ENCODE results near the gene RAB5A. TPM values are rescaled to one million over a fixed set of nuclear protein-coding genes. Genes with fewer than 3 reads are reported as not detected.
A peak's percentile ranks its signal among the peaks of the same experiment; 100 is the strongest.
"Not testable (repeated sequence)": the region's sequence is repeated elsewhere in the genome, so short reads cannot be mapped to it uniquely, and the experiment has no call there.

Gene RAB5A
- total RNA-seq, 2 experiments from 2014 or later = 54.2 to 56.0 TPM

DNA sequence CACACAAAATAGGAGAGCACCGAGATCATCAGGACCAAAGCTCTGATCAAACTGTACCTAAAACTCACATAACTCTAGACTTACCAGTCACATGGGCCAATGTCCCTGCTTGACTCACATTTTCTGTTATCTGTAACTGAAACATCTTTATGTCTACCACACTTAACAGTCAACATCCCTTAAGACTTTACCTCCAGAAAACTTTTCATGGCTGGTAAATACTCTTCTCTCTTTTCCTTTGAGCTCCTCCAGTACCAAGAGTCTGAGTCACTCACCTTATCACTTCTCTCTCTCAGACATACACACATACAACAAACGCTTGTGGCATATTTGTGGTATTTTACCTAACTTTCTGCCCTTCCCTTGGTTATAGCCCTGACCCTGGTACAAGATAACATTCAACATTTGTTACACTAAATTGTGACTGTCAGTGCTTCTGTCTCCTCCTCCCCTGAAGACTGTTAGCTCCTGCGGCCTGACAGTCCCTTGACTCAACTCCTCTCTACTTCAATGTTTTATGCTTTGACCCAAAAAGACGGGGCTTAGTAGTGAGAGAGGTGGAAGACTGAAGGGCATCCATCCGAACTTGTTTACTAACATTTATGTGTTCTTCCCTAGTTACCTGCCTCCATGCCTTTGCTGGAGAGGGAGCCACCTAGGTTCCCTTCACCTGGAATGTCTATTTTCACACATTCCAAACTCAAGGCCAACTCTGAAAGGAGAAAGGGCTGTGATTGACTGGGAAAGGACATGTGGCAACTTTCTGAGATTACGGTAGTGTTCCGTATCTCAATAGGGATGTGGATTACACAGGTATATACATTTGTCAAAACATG lies 9.2 kb upstream of the RAB5A start:
- H3K4me1 Mint-ChIP-seq = peaks cover 17% of the 10 kb centered on the region
- no peak overlapping the region for H3K27ac Mint-ChIP-seq
- H3K9me3 Mint-ChIP-seq = no peaks in the 10 kb centered on the region
- DNase-seq = no peak
- H3K4me3 Mint-ChIP-seq = peak overlapping the region; percentile 6
- no peaks in the 10 kb centered on the region for H3K36me3 Mint-ChIP-seq
- H3K27me3 Mint-ChIP-seq = peaks cover 15% of the 10 kb centered on the region

DNA sequence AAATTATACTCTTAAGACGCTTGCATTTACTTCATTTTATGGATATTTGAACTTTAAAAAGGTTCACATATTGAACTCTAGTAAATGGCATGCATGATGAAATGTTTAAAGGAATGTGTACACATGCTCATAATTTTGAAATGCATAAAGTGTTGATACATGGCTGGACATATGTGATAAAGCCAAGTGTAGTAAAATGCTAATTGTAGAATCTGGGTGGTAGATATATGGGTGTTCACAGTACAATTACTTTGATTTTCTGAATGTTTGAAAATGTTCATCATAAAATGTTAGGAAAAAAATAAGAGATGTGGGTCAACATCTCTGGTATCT lies 8.6 kb upstream of the RAB5A start:
- H3K27me3 Mint-ChIP-seq = peaks cover 9% of the 10 kb centered on the region
- no peak overlapping the region for H3K27ac Mint-ChIP-seq
- peaks cover 11% of the 10 kb centered on the region for H3K4me1 Mint-ChIP-seq
- DNase-seq = no peak
- H3K36me3 Mint-ChIP-seq = no peaks in the 10 kb centered on the region
- H3K9me3 Mint-ChIP-seq = no peaks in the 10 kb centered on the region
- H3K4me3 Mint-ChIP-seq = no peak overlapping the region

DNA sequence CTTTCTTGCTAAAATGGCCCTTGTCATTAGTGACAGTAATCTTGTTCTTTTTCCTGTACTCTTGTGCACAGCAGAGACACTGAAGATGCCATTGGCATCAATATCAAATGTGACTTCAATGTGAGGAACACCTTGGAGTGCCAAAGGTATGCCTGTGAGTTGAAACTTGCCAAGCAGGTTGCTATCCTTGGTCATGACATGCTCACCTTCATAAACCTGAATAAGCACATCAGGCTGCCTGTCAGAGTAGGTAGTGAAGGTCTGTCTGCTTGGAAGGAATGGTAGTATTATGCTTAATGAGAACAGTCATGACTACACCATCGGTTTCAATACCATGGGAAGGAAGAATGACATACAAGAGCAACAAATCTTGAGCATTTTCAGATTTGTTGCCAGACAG lies 6.3 kb upstream of the RAB5A start:
- Mint-ChIP-seq H3K27me3 (no peaks in the 10 kb centered on the region), H3K4me3 (no peak overlapping the region), H3K27ac (no peak overlapping the region), H3K36me3 (peaks cover 2% of the 10 kb centered on the region), H3K4me1 (peaks cover 11% of the 10 kb centered on the region), H3K9me3 (no peaks in the 10 kb centered on the region)
- no peak for DNase-seq

DNA sequence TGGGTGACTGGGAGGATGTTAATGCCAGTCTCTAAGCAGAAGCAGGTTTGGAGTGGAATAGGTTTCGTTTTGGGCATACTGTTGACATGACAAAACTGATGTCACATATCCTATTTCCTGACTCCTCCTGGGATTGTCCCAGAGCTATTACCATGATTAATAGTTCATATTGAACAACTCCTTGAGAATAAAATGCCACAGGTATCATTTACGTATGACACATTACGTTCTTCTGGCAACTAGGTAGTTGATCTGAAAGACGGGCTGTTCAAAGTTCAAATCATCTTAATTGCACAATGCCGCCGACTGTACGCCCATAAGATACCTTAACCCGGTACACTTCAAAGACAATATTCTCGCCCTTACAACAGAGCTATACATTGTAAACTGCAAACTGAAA lies 1.4 kb upstream of the RAB5A start:
- Mint-ChIP-seq H3K4me1 (peaks cover 28% of the 10 kb centered on the region), H3K27ac (peak overlapping the region; percentile 16), H3K4me3 (peak overlapping the region; percentile 99), H3K9me3 (no peaks in the 10 kb centered on the region), H3K36me3 (peaks cover 6% of the 10 kb centered on the region), H3K27me3 (no peaks in the 10 kb centered on the region)
- DNase-seq = no peak

DNA sequence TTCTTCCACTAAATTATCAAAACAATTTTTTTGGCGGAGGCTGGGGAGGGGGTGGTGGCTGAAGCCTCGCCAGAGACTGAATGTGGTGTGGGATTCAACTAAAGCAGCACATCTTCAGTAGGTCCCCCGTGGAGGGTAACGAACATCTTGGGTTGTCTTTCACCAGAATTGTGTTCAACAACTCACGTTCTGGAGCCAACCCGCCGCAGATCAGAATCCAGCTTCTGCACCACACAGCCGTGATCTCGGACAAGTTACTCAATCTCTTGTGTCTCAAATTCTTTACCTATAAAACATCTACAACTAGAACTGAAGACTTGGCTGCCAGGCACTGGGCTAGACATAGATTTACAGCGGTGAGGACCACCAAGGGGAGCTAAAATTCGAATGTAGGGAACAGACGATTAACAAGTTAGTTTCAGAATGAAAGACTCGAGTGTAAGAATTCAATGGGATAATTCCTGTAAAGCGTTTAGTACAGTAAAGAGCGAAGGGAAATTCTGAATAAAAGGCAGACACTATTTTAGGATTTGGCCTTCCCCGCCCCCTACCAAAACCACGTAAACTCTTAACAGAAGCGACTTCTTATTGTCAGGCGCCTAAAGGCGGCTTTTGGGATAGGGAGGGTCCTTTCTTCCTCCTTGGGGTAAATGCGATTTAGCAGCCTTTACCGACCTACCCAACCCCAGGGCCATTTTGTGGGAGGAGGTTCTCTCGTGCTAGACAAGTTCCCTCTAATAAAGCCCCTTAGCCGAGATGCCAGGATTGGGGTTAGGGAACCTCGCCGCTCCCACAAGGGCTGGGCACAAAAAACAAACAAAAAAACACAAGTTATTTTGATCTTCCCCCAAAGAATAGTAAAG lies 697 bp upstream of the RAB5A start:
- peaks cover 33% of the 10 kb centered on the region for H3K4me1 Mint-ChIP-seq
- H3K27ac Mint-ChIP-seq = peak overlapping the region; percentile 98
- H3K27me3 Mint-ChIP-seq = no peaks in the 10 kb centered on the region
- no peaks in the 10 kb centered on the region for H3K9me3 Mint-ChIP-seq
- H3K4me3 Mint-ChIP-seq = peak overlapping the region; percentile 99
- peaks cover 6% of the 10 kb centered on the region for H3K36me3 Mint-ChIP-seq
- no peak for DNase-seq

DNA sequence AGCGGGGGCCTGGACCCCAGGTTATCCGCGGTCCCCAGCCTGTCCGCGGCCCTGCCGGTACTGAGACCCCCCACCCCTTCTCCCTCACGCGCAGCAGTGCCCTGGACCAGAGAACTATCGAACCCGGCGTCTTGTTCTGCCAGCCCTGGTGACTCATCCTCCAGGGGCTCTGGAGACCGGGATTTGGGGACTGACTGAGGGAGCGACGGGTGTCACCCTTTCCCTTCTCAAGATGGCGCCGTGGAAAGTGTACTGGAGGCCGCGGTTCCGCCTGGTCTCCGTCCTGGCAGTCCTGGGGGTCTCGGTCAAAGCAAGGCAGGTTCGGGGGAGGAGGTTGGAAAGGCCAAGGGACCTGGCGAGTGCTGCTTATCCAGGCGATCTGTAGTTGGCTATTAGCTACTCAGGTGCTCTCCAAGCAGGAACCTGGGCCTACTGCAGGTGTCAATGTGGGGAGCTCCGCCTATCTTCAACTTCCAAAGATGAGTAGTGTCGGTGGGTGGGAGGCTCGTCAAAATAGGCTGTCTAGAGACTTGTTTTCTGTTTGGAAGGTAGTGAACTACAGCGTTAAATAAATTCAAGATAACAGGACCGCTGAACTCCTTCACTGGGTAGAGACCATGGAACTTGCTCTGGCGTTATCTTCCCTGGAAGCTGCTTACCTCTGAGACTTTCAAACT lies 790 bp downstream of the RAB5A start:
- Mint-ChIP-seq H3K4me1 (peaks cover 41% of the 10 kb centered on the region), H3K36me3 (peaks cover 10% of the 10 kb centered on the region), H3K9me3 (no peaks in the 10 kb centered on the region), H3K4me3 (peak overlapping the region; percentile 99), H3K27me3 (no peaks in the 10 kb centered on the region), H3K27ac (peak overlapping the region; percentile 98)
- DNase-seq = peak; percentile 48

DNA sequence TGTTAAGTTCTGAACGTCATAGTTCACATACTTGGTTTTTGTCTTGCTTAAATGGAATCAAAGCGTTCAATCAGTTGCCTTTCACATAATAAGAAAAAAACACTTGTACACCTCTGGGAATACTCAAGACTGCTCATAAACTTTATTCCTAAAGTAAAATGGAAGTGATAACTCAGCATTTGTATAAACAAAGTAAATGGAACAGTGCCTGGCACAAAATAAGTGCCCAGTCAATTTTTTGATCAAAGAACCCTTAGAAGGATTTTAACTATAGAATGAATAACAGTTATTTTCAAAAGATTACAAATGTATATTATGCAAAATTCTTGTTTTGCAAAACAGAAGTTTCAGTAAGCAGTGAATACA lies 1.3 kb downstream of the RAB5A start:
- Mint-ChIP-seq H3K4me1 (peaks cover 41% of the 10 kb centered on the region), H3K4me3 (peak overlapping the region; percentile 99)

DNA sequence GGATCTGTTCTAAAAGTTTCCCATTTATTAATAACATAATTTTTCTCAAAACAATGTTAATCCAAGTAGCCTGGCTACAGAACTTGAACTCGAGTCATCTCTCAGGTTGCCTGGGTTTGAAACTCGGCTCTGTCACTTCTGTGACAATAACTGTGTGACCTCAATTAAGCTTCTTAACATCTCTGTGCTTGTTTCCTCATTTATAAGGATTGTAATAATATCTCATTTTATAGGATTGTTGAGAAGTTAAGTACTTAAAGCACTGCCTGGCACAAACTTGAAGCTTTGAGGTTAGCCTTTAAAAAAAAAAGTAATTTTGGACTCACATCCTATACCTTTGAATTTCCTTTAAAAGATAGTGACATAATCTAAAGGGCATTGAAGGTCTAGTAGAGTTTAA lies 3.4 kb downstream of the RAB5A start:
- no peak for DNase-seq
- no peaks in the 10 kb centered on the region for H3K9me3 Mint-ChIP-seq
- no peak overlapping the region for H3K4me3 Mint-ChIP-seq
- no peak overlapping the region for H3K27ac Mint-ChIP-seq
- no peaks in the 10 kb centered on the region for H3K27me3 Mint-ChIP-seq
- H3K4me1 Mint-ChIP-seq = peaks cover 46% of the 10 kb centered on the region
- peaks cover 16% of the 10 kb centered on the region for H3K36me3 Mint-ChIP-seq

More for the DNA sequence above, 1.3 kb downstream of the RAB5A start:
- H3K36me3 Mint-ChIP-seq = peaks cover 10% of the 10 kb centered on the region
- H3K27ac Mint-ChIP-seq = peak overlapping the region; percentile 98
- DNase-seq = no peak
- no peaks in the 10 kb centered on the region for H3K27me3 Mint-ChIP-seq
- no peaks in the 10 kb centered on the region for H3K9me3 Mint-ChIP-seq

DNA sequence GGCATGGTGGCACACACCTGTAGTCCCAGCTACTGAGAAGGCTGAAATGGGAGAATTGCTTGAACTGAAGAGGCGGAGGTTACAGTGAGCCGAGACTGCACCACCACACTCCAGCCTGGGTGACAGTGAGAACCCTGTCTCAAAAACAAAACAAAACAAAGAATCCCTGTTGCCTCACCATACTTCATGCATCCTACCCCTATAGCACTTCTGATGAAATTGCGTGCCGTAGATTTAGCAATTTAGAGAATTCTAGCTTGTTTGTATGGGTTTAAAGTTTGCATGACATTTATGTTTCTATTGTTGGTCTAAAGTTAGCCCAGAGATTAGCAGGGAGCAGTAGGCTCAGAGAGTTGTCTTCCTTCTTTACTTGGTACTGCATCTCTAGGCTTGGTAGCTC lies 7.8 kb downstream of the RAB5A start:
- Mint-ChIP-seq H3K27ac (no peak overlapping the region), H3K4me1 (peaks cover 39% of the 10 kb centered on the region), H3K9me3 (no peaks in the 10 kb centered on the region), H3K27me3 (no peaks in the 10 kb centered on the region), H3K36me3 (peaks cover 32% of the 10 kb centered on the region), H3K4me3 (no peak overlapping the region)
- DNase-seq = no peak

DNA sequence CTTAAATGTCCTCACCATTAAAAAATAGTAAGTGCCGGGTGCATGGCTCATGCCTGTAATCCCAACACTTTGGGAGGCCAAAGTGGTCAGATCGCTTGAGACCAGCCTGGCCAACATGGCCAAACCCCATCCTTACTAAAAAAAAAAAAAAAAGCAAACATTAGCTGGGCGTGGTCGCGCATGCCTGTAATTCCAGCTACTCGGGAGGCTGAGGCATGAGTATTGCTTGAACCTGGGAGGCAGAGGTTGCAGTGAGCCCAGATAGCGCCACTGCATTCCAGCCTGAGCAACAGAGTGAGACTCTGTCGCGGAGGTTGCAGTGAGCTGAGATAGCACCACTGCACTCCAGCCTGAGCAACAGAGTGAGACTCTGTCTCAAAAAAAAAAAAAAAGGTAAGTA lies 10.5 kb downstream of the RAB5A start:
- not testable (repeated sequence) for H3K27ac Mint-ChIP-seq, DNase-seq, H3K27me3 Mint-ChIP-seq, H3K4me3 Mint-ChIP-seq, H3K9me3 Mint-ChIP-seq
- H3K36me3 Mint-ChIP-seq = peaks cover 41% of the 10 kb centered on the region
- H3K4me1 Mint-ChIP-seq = peaks cover 43% of the 10 kb centered on the region

DNA sequence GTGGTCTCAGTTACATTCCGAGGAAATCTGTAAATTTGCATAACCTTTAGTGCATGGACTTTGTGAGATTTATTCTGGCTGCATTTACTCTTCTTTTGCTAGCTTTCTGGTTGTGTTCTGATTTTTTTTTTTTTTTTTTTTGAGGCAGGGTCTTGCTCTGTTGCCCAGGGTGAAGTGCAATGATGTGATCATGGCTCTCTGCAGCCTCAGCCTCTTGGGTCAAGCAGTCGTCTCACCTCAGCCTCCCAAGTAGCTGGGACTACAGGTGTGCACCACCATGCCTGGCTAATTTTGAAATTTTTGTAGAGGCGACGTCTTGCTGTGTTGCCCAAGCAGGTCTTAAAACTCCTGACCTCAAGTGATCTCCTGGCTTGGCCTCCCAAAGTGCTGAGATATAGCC lies 12.6 kb downstream of the RAB5A start:
- H3K9me3 Mint-ChIP-seq = no peaks in the 10 kb centered on the region
- H3K27ac Mint-ChIP-seq = no peak overlapping the region
- no peak for DNase-seq
- H3K4me1 Mint-ChIP-seq = peaks cover 49% of the 10 kb centered on the region
- no peak overlapping the region for H3K4me3 Mint-ChIP-seq
- H3K36me3 Mint-ChIP-seq = peaks cover 45% of the 10 kb centered on the region
- H3K27me3 Mint-ChIP-seq = no peaks in the 10 kb centered on the region

DNA sequence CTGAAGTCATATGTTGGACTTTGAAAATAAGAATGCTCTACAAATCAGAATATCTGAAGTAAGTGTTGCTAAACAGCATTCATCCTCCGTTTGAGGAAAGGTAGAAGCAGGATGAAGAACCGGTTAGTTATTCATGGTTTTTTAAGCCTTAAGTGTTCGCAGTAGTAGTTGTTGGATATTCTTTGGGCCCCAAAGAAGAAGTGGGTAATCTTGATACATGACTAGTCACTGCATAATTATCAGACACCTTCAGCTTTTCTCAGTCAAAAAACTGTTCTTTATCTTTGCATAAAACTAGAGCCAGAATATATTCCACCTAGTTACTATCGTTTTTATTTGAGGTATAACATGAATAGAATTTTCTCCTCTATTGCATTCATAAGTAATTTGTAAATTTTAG lies 13.8 kb downstream of the RAB5A start:
- Mint-ChIP-seq H3K27ac (no peak overlapping the region), H3K4me1 (peaks cover 46% of the 10 kb centered on the region)
- DNase-seq = no peak

DNA sequence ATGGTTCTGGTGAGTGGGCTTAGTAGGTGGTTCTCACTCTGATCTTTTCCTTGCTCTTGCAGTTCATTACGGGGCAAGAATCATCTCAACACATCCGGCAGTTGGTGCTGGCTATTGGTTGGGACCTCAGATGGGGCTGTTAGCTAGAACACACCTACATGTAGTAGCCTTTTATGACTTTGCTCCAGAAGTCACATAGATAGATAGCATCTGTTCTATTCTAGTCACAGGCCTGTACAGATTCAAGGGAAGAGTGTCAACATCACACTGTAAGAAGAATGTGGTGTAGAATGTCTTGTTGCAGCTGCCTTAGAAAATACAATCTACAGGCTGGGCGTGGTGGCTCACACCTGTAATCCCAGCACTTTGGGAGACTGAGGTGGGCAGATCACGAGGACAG lies 15.1 kb downstream of the RAB5A start:
- peaks cover 49% of the 10 kb centered on the region for H3K4me1 Mint-ChIP-seq

More for the DNA sequence above, 13.8 kb downstream of the RAB5A start:
- no peaks in the 10 kb centered on the region for H3K27me3 Mint-ChIP-seq
- H3K9me3 Mint-ChIP-seq = no peaks in the 10 kb centered on the region
- no peak overlapping the region for H3K4me3 Mint-ChIP-seq
- H3K36me3 Mint-ChIP-seq = peaks cover 45% of the 10 kb centered on the region

DNA sequence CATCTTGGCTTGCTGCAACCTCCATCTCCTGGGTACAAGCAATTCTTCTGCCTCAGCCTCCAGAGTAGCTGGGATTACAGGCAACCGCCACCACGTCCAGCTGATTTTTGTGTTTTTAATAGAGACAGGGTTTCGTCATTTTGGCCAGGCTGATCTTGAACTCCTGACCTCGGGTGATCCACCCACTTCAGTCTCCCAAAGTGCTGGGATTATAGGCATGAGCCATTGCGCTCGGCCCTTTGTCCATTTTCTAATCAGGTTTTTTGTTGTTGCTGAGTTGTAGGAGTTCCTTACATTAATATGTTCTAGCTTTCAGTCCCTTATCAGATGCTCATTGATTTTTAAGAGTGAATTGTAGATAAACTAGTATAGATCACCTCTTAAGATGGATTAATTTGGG lies 20.3 kb downstream of the RAB5A start:
- H3K27me3 Mint-ChIP-seq = no peaks in the 10 kb centered on the region
- no peak overlapping the region for H3K4me3 Mint-ChIP-seq
- H3K9me3 Mint-ChIP-seq = peaks cover 2% of the 10 kb centered on the region
- peaks cover 35% of the 10 kb centered on the region for H3K4me1 Mint-ChIP-seq
- H3K27ac Mint-ChIP-seq = no peak overlapping the region
- peaks cover 42% of the 10 kb centered on the region for H3K36me3 Mint-ChIP-seq
- no peak for DNase-seq

More for the DNA sequence above, 15.1 kb downstream of the RAB5A start:
- H3K27me3 Mint-ChIP-seq = no peaks in the 10 kb centered on the region
- no peak overlapping the region for H3K27ac Mint-ChIP-seq
- H3K36me3 Mint-ChIP-seq = peaks cover 47% of the 10 kb centered on the region
- no peak for DNase-seq
- no peak overlapping the region for H3K4me3 Mint-ChIP-seq
- peaks cover 2% of the 10 kb centered on the region for H3K9me3 Mint-ChIP-seq

DNA sequence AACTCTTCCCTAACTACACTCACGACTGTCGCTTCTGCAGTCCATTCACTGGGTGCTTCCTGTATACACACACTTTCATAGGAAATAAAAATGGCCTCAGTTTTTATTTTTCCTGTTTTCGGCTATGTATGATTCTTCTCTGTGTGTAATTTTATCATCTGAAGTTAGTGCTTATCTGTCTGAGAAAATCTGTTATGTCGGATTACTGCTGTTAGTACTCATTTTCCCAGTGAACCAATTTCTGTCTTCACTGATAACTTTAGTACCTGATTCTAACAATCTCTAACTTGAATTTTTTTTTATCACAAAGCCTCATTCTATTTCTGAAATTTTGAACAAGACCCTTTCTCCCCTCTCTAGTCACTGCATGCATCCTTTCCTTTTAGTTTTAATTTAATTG lies 20.9 kb downstream of the RAB5A start:
- Mint-ChIP-seq H3K4me1 (peaks cover 36% of the 10 kb centered on the region), H3K9me3 (peaks cover 2% of the 10 kb centered on the region), H3K27me3 (no peaks in the 10 kb centered on the region), H3K36me3 (peaks cover 39% of the 10 kb centered on the region), H3K27ac (peak overlapping the region; percentile 3), H3K4me3 (no peak overlapping the region)
- no peak for DNase-seq
